Measurements from ENCODE around the gene TACC3. TPM values are rescaled to one million over a fixed set of nuclear protein-coding genes. Genes with fewer than 3 reads are reported as not detected.

TACC3 gene
- total and polyA plus RNA-seq, 12 donors, result 5.5 to 26.5 (median 11.4) TPM

GRCh38 chr4:1775731-1776500, 54.6 kb downstream of the TACC3 start:
- H3K27ac ChIP-seq, result no peak overlapping the region
- no peak for DNase-seq
- no peak overlapping the region for H3K4me3 ChIP-seq
- intact Hi-C loops (cut with DNase I), result no loop called here
- no peak for TF ChIP-seq POLR2A (IDR thresholded peaks at IDR 0.05)
- TF ChIP-seq, protein P1, sequence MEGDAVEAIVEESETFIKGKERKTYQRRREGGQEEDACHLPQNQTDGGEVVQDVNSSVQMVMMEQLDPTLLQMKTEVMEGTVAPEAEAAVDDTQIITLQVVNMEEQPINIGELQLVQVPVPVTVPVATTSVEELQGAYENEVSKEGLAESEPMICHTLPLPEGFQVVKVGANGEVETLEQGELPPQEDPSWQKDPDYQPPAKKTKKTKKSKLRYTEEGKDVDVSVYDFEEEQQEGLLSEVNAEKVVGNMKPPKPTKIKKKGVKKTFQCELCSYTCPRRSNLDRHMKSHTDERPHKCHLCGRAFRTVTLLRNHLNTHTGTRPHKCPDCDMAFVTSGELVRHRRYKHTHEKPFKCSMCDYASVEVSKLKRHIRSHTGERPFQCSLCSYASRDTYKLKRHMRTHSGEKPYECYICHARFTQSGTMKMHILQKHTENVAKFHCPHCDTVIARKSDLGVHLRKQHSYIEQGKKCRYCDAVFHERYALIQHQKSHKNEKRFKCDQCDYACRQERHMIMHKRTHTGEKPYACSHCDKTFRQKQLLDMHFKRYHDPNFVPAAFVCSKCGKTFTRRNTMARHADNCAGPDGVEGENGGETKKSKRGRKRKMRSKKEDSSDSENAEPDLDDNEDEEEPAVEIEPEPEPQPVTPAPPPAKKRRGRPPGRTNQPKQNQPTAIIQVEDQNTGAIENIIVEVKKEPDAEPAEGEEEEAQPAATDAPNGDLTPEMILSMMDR (IDR thresholded peaks at IDR 0.05), result no peak
- H3K27me3 ChIP-seq, result no peaks in the 10 kb centered on the region
- H3K9me3 ChIP-seq (replicated peaks in 1 of 3), result no peaks in the 10 kb centered on the region
- H3K4me1 ChIP-seq (replicated peaks in 1 of 2), result no peaks in the 10 kb centered on the region
- WGBS, 4 donors, result 69 to 82% (median 78%) methylated on average over 8 to 23 of the region's 23 CpGs
- no peaks in the 10 kb centered on the region for H3K36me3 ChIP-seq (replicated peaks in 1 of 2)

- no peaks in the 10 kb centered on the region for H3K36me3 ChIP-seq (replicated peaks in 1 of 2)
- no peak for DNase-seq
- intact Hi-C loops (cut with DNase I), result no loop called here
- H3K4me3 ChIP-seq, result no peak overlapping the region
- no peaks in the 10 kb centered on the region for H3K9me3 ChIP-seq (replicated peaks in 1 of 3)
- WGBS, 4 donors, result 90 to 93% (median 91%) methylated on average over 15 to 24 of the region's 24 CpGs
- TF ChIP-seq POLR2A (IDR thresholded peaks at IDR 0.05), result no peak
- TF ChIP-seq, protein P1 (IDR thresholded peaks at IDR 0.05), result no peak
- no peaks in the 10 kb centered on the region for H3K4me1 ChIP-seq (replicated peaks in 1 of 2)
- no peaks in the 10 kb centered on the region for H3K27me3 ChIP-seq
- H3K27ac ChIP-seq, result no peak overlapping the region
Measured at GRCh38 chr4:1776521-1777161, 55.3 kb downstream of the TACC3 start.

- no peak overlapping the region for H3K4me3 ChIP-seq
- H3K27me3 ChIP-seq, result no peaks in the 10 kb centered on the region
- H3K36me3 ChIP-seq (replicated peaks in 1 of 2), result no peaks in the 10 kb centered on the region
- DNase-seq, result no peak
- H3K9me3 ChIP-seq (replicated peaks in 1 of 3), result no peaks in the 10 kb centered on the region
- 47 to 74% (median 61%) methylated on average over 10 to 27 of the region's 27 CpGs for WGBS, 4 donors
- H3K4me1 ChIP-seq (replicated peaks in 1 of 2), result no peaks in the 10 kb centered on the region
- TF ChIP-seq, protein P1 (IDR thresholded peaks at IDR 0.05), result no peak
- no peak for TF ChIP-seq POLR2A (IDR thresholded peaks at IDR 0.05)
- intact Hi-C loops (cut with DNase I), result no loop called here
- H3K27ac ChIP-seq, result no peak overlapping the region
Measured at GRCh38 chr4:1777822-1778641, 56.7 kb downstream of the TACC3 start.

Data from adrenal gland (tissue), 12 donors.